Neural progenitor cell (in vitro differentiated cells): ENCODE data around the gene KIF26B.

ENCODE experiments used
- CTCF ChIP-seq: fragments of 200-600 bp; sonication (generic); IDR thresholded peaks from 2 replicates; pipeline ENCODE4 v1.5.1; 2017; ENCODE audit warnings: antibody characterized with exemption, mild to moderate bottlenecking
- EZH2 ChIP-seq: fragments of 200-600 bp; sonication (generic); IDR thresholded peaks from 2 replicates; pipeline ENCODE4 v1.6.1; 2017; ENCODE audit warnings: antibody characterized with exemption, mild to moderate bottlenecking, moderate library complexity
- EZH2phosphoT487 ChIP-seq: fragments of 200-600 bp; sonication (generic); IDR thresholded peaks from 2 replicates; pipeline ENCODE4 v1.6.1; 2017; ENCODE audit warnings: antibody characterized with exemption

- TF ChIP-seq CTCF, result no peak
- no peak for TF ChIP-seq EZH2
- no peak for TF ChIP-seq EZH2phosphoT487
These were observed 528.9 kb downstream of the KIF26B start for GRCh38 chr1:245683676-245684075.
